Umbilical cord (tissue), 2 donors: ENCODE results near the gene YEATS4. TPM values are rescaled to one million over a fixed set of nuclear protein-coding genes. Genes with fewer than 3 reads are reported as not detected.

Experiments used
- DNase-seq: peaks from one replicate; pipeline ENCODE4 v3.0.0-alpha.2; 2015; ENCODE audit warnings: low spot score
- total RNA-seq: library from RNA; depleted of rRNA; stranded (reverse); fragments of >200 nt; gene quantifications from one replicate; pipeline ENCODE4 v1.2.3, GENCODE V29; 2014; ENCODE audit warnings: low replicate concordance; ENCODE audit not compliant: insufficient read depth

The YEATS4 gene
- total RNA-seq, 1 donor from 2014 or later: 3.6 TPM

GRCh38 chr12:69341328-69341727, 18.2 kb upstream of the YEATS4 start:
- DNase-seq: no peak

DNA sequence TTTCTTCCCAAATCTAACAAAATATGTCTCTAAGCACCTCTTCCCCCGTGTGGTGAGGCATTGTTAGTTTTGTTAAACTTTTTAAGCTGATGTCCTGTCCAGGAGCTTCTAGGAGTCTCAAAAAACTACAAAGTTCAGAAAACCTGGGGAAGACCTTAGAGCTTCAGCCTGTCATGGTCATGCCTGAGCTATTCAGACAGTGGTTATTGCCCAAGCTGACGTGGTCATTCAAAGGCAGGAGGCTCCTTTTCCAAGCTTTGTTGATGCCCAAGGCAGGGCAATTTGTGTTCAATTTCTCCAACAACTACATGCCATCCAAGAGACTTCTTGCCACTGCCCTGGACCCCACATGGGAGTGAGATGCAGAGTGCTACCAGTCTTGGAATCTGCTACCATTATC, 17.1 kb upstream of the YEATS4 start:
- DNase-seq: no peak

- DNase-seq: no peak
Measured at GRCh38 chr12:69343357-69343756, 16.2 kb upstream of the YEATS4 start.

DNA sequence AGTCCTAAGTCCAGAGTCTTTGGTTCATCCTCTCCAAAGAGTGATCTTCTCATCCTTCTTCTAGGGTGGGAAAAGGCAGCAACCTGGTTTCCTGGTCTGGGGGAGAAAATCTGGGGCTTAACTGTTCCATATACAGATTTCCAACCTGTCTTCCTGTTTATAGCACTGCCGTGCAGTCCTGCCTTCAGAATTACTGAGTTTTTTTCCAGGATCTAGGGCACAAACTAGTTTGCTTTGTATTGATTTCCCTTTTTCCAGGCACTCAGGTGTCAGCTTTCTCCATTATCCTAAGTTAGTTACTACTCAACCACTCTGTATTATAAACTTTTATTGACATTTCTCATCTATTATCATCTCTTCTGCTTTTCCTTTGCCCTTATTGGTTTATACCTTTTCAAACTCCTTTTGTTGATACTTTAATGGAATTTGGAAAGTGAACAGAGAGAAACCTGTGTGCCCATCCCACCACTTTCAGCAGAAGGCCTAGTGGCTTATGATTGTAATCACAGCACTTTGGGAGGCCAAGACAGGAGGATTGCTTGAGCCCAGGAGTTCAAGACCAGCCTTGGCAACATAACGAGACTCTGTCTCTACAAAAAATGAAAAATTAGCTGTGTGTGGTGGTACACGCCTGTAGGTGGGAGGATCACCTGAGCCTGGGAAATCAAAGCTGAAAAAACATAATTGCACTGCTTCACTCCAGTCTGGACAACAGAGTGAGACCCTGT, 15.5 kb upstream of the YEATS4 start:
- DNase-seq: no peak

DNA sequence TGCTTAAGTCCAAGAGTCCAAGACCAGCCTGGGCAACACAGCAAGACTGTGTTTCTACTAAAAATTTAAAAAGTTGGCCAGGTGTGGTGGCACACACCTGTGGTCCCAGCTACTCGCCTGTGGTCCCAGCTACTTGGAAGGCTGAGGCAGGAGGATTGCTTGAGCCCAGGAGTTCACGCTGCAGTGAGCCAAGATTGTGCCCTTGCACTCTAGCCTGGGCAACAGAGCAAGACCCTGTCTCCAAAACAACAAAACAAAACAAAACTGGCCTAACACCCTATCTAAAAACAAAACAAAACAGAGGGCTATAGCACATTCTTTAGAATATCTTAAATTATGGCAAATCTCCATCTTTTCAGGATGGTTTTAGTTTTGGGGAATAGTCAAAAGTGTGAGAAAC, 14.5 kb upstream of the YEATS4 start:
- no peak for DNase-seq

GRCh38 chr12:69345742-69346141, 13.8 kb upstream of the YEATS4 start:
- no peak for DNase-seq

GRCh38 chr12:69348162-69348938, 11.2 kb upstream of the YEATS4 start, which contains the start of gene LYZ:
Gene LYZ (plus strand): TSS chr12:69348381. CDS start chr12:69348409, 28 bp downstream.
- DNase-seq: peak; percentile 14

DNA sequence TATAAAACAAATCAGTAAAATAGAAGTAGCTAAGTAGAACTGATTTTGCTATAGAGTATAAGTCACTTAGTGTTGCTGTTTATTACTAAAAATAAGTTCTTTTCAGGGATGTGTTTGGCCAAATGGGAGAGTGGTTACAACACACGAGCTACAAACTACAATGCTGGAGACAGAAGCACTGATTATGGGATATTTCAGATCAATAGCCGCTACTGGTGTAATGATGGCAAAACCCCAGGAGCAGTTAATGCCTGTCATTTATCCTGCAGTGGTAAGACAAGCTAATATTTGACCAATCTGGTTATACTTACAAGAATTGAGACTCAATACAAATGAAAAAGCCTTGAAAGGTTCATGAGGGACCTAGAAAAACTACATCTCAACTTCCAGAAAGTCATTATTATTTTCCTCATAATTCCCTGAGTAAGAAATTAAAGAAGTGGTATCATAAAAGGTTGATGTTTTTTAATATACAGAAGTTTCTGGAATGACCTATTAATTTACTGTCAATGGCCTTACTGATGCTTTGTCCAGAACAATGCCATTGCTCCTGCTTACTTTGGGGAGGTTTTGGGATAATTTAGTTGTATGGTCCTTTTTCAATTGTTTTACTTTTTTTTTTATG, 9.4 kb upstream of the YEATS4 start:
- no peak for DNase-seq

DNA sequence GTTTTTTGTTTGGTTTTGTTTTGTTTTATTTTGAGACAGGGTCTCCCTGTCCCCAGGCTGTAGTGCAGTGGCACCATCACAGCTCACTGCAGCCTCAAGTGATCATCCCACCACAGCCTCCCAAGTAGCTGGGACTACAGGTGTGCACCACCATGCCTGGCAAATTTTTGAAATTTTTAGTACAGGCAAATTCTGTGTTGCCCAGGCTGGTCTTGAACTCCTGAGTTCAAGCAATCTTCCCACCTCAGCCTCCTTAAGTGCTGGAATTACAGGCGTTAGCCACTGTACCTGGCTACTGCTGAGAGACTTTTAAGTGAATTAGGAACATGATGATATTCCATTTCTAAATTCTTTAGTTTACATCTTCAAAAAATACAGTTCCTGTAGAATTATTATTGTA, 8.8 kb upstream of the YEATS4 start:
- no peak for DNase-seq

- DNase-seq: no peak
Measured at GRCh38 chr12:69351462-69352236, 7.9 kb upstream of the YEATS4 start.

DNA sequence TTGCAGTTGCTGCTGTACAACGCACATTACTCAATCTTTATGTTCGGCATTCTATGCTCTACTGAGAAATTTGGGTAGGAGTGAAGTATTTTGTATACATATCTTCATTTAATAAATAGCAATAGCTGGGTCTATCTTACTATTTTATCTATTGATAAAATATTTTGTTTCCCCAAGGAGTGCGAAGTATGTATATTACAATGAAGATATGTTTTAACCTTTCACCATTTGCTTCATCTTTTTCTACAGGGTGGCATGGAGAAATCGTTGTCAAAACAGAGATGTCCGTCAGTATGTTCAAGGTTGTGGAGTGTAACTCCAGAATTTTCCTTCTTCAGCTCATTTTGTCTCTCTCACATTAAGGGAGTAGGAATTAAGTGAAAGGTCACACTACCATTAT, 6.6 kb upstream of the YEATS4 start:
- no peak for DNase-seq

DNA sequence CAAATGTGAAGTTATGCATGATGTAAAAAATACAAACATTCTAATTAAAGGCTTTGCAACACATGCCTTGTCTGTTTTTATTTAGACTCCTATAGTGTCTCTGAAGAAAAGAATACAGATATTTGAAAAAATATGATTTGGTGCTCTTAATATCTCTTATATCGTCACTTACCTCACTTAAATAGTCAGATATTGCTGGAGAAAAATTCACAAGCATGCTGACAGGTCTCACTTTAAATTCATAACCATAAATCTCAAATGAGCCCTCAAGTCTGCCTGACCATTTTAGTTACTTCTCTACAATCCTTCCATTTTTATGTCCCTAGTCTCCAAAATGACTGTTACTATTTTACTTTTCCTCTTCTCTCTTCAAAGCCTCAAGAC, 5.4 kb upstream of the YEATS4 start:
- no peak for DNase-seq

DNA sequence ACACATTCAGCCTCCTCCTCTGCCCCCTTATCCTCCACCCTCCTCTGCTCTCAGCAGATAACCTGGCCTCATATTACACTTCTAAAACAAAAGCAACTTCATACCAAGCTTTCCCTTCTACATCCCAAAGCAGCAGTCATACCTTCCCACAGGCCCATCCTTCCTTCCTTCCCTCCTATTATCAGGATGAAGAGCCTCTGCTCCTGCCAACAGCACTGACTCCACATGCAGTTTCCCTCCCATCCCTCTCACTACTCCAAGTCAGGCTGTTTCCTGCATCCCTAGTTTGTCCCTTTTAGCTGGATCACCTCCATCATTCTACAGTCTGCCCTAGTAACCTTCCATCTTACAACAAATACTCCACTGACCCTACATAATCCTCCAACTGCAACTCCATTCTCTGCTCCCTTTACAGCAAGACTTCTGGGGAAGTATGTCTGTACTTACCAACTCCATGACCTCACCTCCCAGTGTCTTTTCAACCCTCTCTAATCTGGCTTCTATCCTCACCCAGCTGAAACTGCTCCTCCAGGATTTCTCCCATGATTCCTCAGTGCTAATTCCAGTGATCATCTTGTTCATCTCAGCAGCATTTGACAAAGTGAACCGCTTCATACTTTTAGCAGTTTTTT, 4.9 kb upstream of the YEATS4 start:
- peak; percentile 40 for DNase-seq

DNA sequence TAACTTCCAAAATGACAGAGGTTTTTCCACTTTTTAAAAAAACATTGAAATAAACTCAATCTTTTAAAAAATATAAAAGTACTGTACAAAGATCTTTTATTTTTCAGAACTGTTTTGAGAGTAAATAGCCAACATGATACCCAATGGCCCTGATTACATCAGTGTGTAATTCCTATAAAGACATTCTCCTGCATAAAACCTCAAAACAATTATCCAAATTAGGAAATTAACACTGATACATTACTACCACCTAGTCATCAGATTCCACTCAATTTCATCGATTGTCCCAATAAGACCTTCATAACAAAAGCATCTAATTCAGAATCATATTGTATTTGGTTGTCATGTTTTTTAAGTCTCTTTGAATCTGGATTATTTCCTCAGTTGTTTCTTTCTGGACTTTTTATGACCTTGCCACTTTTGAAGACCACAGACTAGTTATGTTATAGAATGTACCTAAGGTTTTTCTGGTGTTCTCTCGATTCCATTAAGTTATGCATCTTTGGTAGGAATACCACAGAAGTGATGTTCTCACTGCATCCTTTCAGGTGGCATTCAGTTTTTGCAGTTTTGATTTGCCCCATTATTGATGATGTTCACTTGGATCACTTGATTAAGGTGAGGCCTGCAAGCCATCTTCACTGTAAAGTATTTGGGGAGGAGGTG, 4.0 kb upstream of the YEATS4 start:
- DNase-seq: no peak

- no peak for DNase-seq
Measured at GRCh38 chr12:69360348-69360672, 767 bp downstream of the YEATS4 start.

- DNase-seq: no peak
Measured at GRCh38 chr12:69366796-69367195, 7.3 kb downstream of the YEATS4 start.

GRCh38 chr12:69368171-69368570, 8.6 kb downstream of the YEATS4 start:
- no peak for DNase-seq

GRCh38 chr12:69383074-69383473, 23.5 kb downstream of the YEATS4 start:
- no peak for DNase-seq

GRCh38 chr12:69385038-69385437, 25.5 kb downstream of the YEATS4 start:
- no peak for DNase-seq

- DNase-seq: no peak
Measured at GRCh38 chr12:69386921-69387320, 27.4 kb downstream of the YEATS4 start.

DNA sequence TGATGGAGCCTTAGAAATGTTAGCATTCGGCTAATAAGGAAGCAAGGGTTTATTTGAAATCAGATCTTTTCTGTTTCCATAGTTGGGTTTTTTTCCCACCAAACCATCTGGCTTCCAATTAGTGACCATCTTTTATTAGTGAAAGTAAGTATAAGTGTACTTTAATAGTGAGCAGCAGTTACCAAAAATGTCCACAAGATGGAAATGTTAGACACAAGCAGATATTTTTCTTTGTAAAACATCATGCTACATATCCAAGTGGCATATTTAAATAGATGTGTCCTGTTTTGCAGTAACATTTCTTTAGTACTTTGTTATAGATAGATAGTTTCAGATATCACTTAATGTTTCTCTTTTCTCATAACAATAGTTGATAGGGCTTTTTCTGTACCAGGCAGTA, 28.8 kb downstream of the YEATS4 start:
- DNase-seq: peak; percentile 73
